Panc1 (cell line): ENCODE data around the gene CRTAC1. TPM values are rescaled to one million over a fixed set of nuclear protein-coding genes. Genes with fewer than 3 reads are reported as not detected.

ENCODE experiments used
- ATAC-seq: fragments of 200-7000 bp; cut with Tn5 transposase; 2 replicates; pipeline ENCODE4 v1.9.1; 2020; ENCODE audit warnings: mild to moderate bottlenecking, moderate library complexity
- BruUV-seq: library from RNA; stranded (reverse); fragments of 400-500 nt; replicated peaks from 2 replicates; lab custom pipeline; 2021; lab: Mats Ljungman, UMichigan
- CTCF ChIA-PET: fragments of 300-600 bp; sonication (Branson Sonifier 250); formaldehyde crosslinking; loops from one replicate; lab custom pipeline; 2022; ENCODE audit warnings: antibody characterized with exemption; lab: Charles Lee
- POLR2A ChIA-PET: fragments of 300-600 bp; sonication (Branson Sonifier 250); formaldehyde crosslinking; loops from one replicate; lab custom pipeline; 2022; ENCODE audit warnings: antibody characterized with exemption; lab: Charles Lee
- DNase-seq: peaks from one replicate; pipeline ENCODE4 v3.0.0-alpha.2; 2010; ENCODE audit warnings: low read depth, low spot score
- H3K27ac ChIP-seq: 2 replicates; pipeline ENCODE4 v1.5.1; 2011; ENCODE audit warnings: mild to moderate bottlenecking, low read length, inconsistent platforms
- H3K27me3 ChIP-seq: fragments of 200-500 bp; sonication (Bioruptor generic); 2 replicates; pipeline ENCODE4 v1.6.0; 2014; ENCODE audit warnings: low read length, inconsistent platforms; ENCODE audit not compliant: control insufficient read depth, insufficient read depth
- H3K36me3 ChIP-seq: fragments of 200-500 bp; sonication (Bioruptor generic); 2 replicates; pipeline ENCODE4 v1.5.1; 2014; ENCODE audit warnings: inconsistent platforms, mild to moderate bottlenecking, low read length, moderate library complexity; ENCODE audit not compliant: control insufficient read depth, insufficient read depth
- H3K4me1 ChIP-seq: 2 replicates; pipeline ENCODE4 v1.5.1; 2011; ENCODE audit warnings: inconsistent platforms, mild to moderate bottlenecking, low read length, moderate library complexity; ENCODE audit not compliant: control insufficient read depth, insufficient read depth
- H3K4me3 ChIP-seq, 2 experiments: 2 replicates each; pipeline ENCODE4 v1.5.1; 2011 to 2012; ENCODE audit warnings: low read depth in 2 of 2, low read length in 2 of 2, mild to moderate bottlenecking in 2 of 2, inconsistent platforms in 1 of 2, moderate library complexity in 1 of 2
- H3K9me3 ChIP-seq: fragments of 200-500 bp; sonication (Bioruptor generic); 2 replicates; pipeline ENCODE4 v1.5.1; 2014; ENCODE audit warnings: low read depth, mild to moderate bottlenecking, inconsistent platforms, low read length, moderate library complexity; ENCODE audit not compliant: control insufficient read depth, insufficient read depth
- POLR2AphosphoS5 ChIP-seq: IDR thresholded peaks from 2 replicates; pipeline ENCODE4 v1.6.1; 2012; ENCODE audit warnings: mild to moderate bottlenecking, low read depth, low read length, moderate library complexity
- REST ChIP-seq, 2 experiments: IDR thresholded peaks; 2 replicates each; pipeline ENCODE4 v1.6.1; 2011 to 2012; ENCODE audit warnings: low read depth in 2 of 2, control low read depth in 1 of 2, low read length in 1 of 2, mild to moderate bottlenecking in 1 of 2, moderate library complexity in 1 of 2; ENCODE audit not compliant: insufficient read depth in 1 of 2
- SIN3A ChIP-seq: IDR thresholded peaks from 2 replicates; pipeline ENCODE4 v1.6.1; 2012; ENCODE audit warnings: low read depth, mild to moderate bottlenecking, low read length, moderate library complexity, borderline replicate concordance; ENCODE audit not compliant: insufficient read depth
- TCF7L2 ChIP-seq: IDR thresholded peaks from 2 replicates; pipeline ENCODE4 v1.6.1; 2011; ENCODE audit warnings: mild to moderate bottlenecking, low read depth, low read length, inconsistent platforms
- in situ Hi-C: cut with HindIII; loops from 2 replicates; pipeline ENCODE4 v1.10.0; 2016; ENCODE audit warnings: low sequenced_read_pairs, low pct_unique_long_range_greater_than_20kb
- intact Hi-C: fragments of 100-400 bp; cut with micrococcal nuclease; formaldehyde crosslinking; loops from one replicate; pipeline ENCODE4 v1.10.0; 2022; ENCODE audit not compliant: unreplicated experiment
- total RNA-seq: library from RNA; stranded (reverse); gene quantifications from one replicate; pipeline ENCODE4 v1.2.1, GENCODE V29; 2021; ENCODE audit not compliant: unreplicated experiment
- TF ChIP-seq, protein P1 (sequence below): fragments of 450-650 bp; IDR thresholded peaks from 2 replicates; pipeline ENCODE4 v1.5.1; 2017; ENCODE audit warnings: mild to moderate bottlenecking

CRTAC1 gene
- total RNA-seq, 1 experiment from 2014 or later = 0.23 TPM

DNA sequence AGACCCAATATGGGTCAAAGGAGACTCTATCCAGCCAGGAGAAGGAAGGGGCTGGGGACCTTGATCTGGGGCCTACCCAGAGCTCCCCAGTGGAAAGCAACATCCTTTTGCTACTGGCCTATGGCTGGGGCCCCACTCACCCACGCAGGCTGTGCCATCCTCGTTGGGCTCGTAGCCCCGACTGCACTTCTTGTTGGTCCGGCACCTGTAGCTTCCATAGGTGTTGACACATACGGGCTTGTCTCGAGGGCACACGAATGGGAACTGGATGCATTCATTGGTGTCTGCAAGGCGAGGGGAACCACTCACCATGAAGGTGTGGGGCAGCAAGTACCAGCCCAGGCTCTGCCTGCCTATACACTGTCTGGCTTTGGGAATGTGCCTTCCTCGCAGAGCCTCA, 150.3 kb downstream of the CRTAC1 start:
- intact Hi-C loops = no loop called here
- ChIA-PET CTCF (interaction anchor here (0.5 kb wide), 1 partner anchor 122 kb away, joined by 7 read pairs; no protein-coding TSS in a partner anchor), POLR2A (no interaction called here)
- no peak for ATAC-seq
- in situ Hi-C loops = no loop called here
- TF ChIP-seq, protein P1, sequence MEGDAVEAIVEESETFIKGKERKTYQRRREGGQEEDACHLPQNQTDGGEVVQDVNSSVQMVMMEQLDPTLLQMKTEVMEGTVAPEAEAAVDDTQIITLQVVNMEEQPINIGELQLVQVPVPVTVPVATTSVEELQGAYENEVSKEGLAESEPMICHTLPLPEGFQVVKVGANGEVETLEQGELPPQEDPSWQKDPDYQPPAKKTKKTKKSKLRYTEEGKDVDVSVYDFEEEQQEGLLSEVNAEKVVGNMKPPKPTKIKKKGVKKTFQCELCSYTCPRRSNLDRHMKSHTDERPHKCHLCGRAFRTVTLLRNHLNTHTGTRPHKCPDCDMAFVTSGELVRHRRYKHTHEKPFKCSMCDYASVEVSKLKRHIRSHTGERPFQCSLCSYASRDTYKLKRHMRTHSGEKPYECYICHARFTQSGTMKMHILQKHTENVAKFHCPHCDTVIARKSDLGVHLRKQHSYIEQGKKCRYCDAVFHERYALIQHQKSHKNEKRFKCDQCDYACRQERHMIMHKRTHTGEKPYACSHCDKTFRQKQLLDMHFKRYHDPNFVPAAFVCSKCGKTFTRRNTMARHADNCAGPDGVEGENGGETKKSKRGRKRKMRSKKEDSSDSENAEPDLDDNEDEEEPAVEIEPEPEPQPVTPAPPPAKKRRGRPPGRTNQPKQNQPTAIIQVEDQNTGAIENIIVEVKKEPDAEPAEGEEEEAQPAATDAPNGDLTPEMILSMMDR = no peak
- no peak for TF ChIP-seq TCF7L2
- no peak for TF ChIP-seq POLR2AphosphoS5
- no peak for TF ChIP-seq REST (IDR thresholded peaks at IDR 0.05; ENCODE audit: insufficient read depth in 1 of 2, low read depth in 2 of 2, low read length in 1 of 2)
- no peak for TF ChIP-seq SIN3A
- Histone ChIP-seq H3K4me3 (no peak overlapping the region), H3K9me3 (no peaks in the 10 kb centered on the region), H3K36me3 (no peaks in the 10 kb centered on the region), H3K27me3 (no peaks in the 10 kb centered on the region), H3K27ac (no peak overlapping the region), H3K4me1 (peaks cover 13% of the 10 kb centered on the region)
- BruUV-seq = no TSS peak
- DNase-seq = no peak

GRCh38 chr10:97879241-97879640, 151.2 kb downstream of the CRTAC1 start:
- CTCF ChIA-PET = no interaction called here
- TF ChIP-seq REST (IDR thresholded peaks at IDR 0.05; ENCODE audit: insufficient read depth in 1 of 2, low read depth in 2 of 2, low read length in 1 of 2) = no peak
- no peak for TF ChIP-seq SIN3A
- TF ChIP-seq, protein P1 = no peak
- TF ChIP-seq TCF7L2 = no peak
- H3K36me3 ChIP-seq = no peaks in the 10 kb centered on the region
- no peak overlapping the region for H3K27ac ChIP-seq
- ATAC-seq (no peak), DNase-seq (no peak)
- no peaks in the 10 kb centered on the region for H3K9me3 ChIP-seq
- BruUV-seq = no TSS peak
- in situ Hi-C loops = no loop called here
- H3K4me3 ChIP-seq = no peak overlapping the region
- H3K4me1 ChIP-seq = peaks cover 13% of the 10 kb centered on the region
- POLR2A ChIA-PET = no interaction called here
- H3K27me3 ChIP-seq = no peaks in the 10 kb centered on the region
- intact Hi-C loops = no loop called here
